Activated CD4-positive, alpha-beta T cell treated with anti-CD3 and anti-CD28 coated beads, Interleukin-2, amount 10 ng/mL, durations not matched to agents 24 days and 14 days (primary cell): Measurements from ENCODE around the gene ABITRAM. TPM values are rescaled to one million over a fixed set of nuclear protein-coding genes. Genes with fewer than 3 reads are reported as not detected.
"Not testable (repeated sequence)": the region's sequence is repeated elsewhere in the genome, so short reads cannot be mapped to it uniquely, and the experiment has no call there.

Experiments
- DNase-seq: peaks from one replicate; pipeline ENCODE4 v3.0.0; 2022
- H3K27ac Mint-ChIP-seq: one replicate; pipeline ENCODE4 v1.8.0; 2022; ENCODE audit warnings: mild to moderate bottlenecking, mixed read lengths
- H3K27me3 Mint-ChIP-seq: one replicate; pipeline ENCODE4 v1.8.0; 2022; ENCODE audit warnings: mixed read lengths
- H3K36me3 Mint-ChIP-seq: one replicate; pipeline ENCODE4 v1.8.0; 2022; ENCODE audit warnings: low read depth, mild to moderate bottlenecking, mixed read lengths
- H3K4me1 Mint-ChIP-seq: one replicate; pipeline ENCODE4 v1.8.0; 2021; ENCODE audit warnings: mixed read lengths
- H3K4me3 Mint-ChIP-seq: one replicate; pipeline ENCODE4 v1.8.0; 2022; ENCODE audit warnings: mild to moderate bottlenecking, moderate library complexity, mixed read lengths
- H3K9me3 Mint-ChIP-seq: one replicate; pipeline ENCODE4 v1.8.0; 2021; ENCODE audit warnings: mixed read lengths
- intact Hi-C: fragments of 100-400 bp; cut with micrococcal nuclease; formaldehyde crosslinking; loops from one replicate; pipeline ENCODE4 v1.15.1; 2023
- total RNA-seq: library from RNA; stranded (reverse); gene quantifications from 2 replicates; pipeline ENCODE4 v1.2.3, GENCODE V29; 2022

ABITRAM gene, protein sequence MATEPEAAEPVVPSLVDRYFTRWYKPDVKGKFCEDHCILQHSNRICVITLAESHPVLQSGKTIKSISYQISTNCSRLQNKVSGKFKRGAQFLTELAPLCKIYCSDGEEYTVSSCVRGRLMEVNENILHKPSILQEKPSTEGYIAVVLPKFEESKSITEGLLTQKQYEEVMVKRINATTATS
- total RNA-seq: 14.2 and 15.9 TPM in 2 replicates

DNA sequence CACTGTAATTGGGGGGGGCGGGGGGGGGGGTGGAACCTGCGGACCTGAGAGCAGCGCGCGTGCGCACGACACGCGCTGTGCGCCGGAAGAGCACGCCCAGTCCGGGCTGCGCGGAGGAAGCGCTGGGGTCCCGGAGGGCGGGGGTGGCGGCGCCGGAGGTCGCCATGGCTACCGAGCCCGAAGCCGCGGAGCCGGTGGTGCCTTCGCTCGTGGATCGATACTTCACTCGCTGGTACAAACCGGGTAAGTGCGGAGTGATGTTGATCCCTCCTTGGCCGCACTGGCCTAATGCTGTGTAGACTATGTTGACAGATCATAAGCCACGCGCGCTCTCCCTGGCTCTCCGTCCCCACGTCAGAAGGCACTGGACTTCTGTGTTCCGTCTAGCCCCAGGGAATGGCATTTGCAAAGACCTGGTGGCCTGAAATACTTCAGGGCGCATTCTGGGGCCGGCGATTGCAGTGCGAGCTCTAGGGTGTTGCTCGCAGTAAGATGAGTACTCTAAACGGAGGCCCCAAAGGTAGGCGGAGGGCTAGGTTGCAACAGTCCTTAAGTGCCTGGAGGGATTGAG is at the start of gene ABITRAM:
Gene ABITRAM, plus strand, starts transcription at position 78 of the 571 bp plus-strand sequence. Its CDS starts 87 bp downstream, at position 165.
- H3K9me3 Mint-ChIP-seq: no peaks in the 10 kb centered on the region
- peaks cover 17% of the 10 kb centered on the region for H3K36me3 Mint-ChIP-seq
- peak within 1 kb of the TSS; percentile 97 for H3K4me3 Mint-ChIP-seq
- H3K27me3 Mint-ChIP-seq: no peaks in the 10 kb centered on the region
- peaks cover 26% of the 10 kb centered on the region for H3K4me1 Mint-ChIP-seq
- intact Hi-C loops: loop anchor here (1.0 to 10.0 kb wide), 6 partner anchors 48 to 1320 kb away; partner anchors contain the start of genes EPB41L4B and TXN
- peak; percentile 94 for DNase-seq
- H3K27ac Mint-ChIP-seq: peak within 1 kb of the TSS; percentile 99

DNA sequence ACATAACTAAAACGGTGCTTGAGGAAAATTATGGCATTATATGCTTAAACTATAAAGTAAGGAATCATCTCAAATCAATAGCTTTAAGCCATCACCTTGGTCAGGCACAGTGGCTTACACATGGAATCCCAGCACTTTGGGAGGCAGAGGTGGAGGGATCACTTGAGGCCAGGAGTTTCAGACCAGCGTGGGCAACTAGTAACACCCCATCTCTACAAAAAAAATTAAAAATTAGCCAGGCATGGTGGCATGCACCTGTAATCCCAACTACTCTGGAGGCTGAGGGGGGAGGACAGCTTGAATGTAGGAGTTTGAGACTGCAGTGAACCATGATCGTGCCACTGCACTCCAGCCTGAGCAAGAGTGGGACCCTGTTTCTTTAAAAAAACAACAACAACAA is 49.5 kb upstream of the ABITRAM start:
- DNase-seq: no peak
- Mint-ChIP-seq H3K27me3 (no peaks in the 10 kb centered on the region), H3K36me3 (peaks cover 36% of the 10 kb centered on the region), H3K4me1 (peaks cover 11% of the 10 kb centered on the region), H3K4me3 (no peak overlapping the region), H3K9me3 (no peaks in the 10 kb centered on the region), H3K27ac (no peak overlapping the region)
- intact Hi-C loops: loop anchor here (5.0 to 10.0 kb wide), 2 partner anchors 128 to 530 kb away; partner anchors contain the start of gene CTNNAL1

DNA sequence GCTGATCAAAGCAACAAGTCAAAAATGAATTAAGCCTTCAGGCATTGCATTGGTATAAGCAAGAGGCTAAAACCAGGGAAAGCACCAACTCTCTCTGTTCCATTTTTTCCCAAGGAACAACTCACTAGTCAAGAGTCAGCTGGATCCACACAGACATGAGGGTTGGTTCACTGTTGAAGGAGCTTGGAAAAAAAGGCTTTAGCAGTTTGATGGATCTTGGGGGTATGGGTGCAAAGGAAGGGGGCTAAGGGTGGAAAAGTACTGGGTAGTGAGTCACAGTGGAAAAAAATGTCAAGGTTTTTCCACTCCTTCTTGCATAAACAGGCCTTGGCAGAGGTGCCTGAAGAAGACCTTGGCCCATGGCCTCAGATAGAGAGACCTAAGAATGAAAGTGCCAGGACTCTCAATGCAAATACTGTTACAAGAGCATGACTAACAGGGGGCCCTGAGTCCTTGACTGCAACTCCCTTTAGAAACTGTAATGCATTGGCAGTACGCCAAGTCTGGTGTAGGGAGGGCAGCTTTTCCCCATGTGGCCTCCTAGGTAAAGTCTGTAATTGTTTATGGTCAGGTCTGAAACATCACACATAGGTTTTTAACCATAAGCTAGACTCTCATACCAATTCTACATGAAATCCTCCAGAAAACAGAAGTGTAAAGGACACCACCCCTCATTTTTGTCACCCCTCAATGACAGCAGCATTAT is 48.4 kb upstream of the ABITRAM start:
- Mint-ChIP-seq H3K9me3 (no peaks in the 10 kb centered on the region), H3K4me3 (peak overlapping the region; percentile 54), H3K27ac (peak overlapping the region; percentile 89), H3K36me3 (peaks cover 41% of the 10 kb centered on the region), H3K4me1 (peaks cover 11% of the 10 kb centered on the region), H3K27me3 (no peaks in the 10 kb centered on the region)
- peak; percentile 59 for DNase-seq
- intact Hi-C loops: loop anchor here (1.0 to 10.0 kb wide), 3 partner anchors 49 to 529 kb away; partner anchors contain the start of genes ABITRAM, CTNNAL1 and ELP1

DNA sequence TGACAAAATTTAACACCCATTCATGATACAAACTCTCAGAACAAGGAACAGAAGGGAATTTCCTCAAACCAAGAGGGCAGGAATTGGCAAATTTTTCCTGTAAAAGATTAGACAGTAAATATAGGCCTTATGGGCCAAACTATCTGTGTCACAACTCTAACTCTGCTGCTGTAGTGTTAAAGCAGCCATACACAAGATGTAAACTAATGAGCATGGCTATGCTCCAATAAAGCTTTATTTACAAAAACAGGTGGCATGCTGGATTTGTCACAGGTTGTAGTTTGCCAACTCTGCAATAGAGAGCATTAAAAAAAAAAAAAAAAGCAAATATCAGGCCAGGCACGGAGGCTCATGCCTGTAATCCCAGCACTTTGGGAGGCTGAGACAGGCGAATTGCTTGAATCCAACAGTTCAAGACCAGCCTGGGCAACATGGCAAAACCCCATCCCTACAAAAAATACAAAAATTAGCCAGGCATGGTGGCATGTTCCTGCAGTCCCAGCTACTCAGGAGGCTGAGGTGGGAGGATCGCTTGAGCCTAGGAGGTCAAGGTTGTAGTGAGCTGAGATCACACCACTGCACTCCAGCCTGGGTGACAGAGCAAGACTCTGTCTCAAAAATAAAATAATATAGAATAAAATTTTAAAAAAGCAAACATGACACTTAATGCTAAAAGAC is 47.5 kb upstream of the ABITRAM start:
- H3K4me3 Mint-ChIP-seq, H3K9me3 Mint-ChIP-seq, DNase-seq, H3K27me3 Mint-ChIP-seq: not testable (repeated sequence)
- H3K36me3 Mint-ChIP-seq: peaks cover 45% of the 10 kb centered on the region
- peaks cover 11% of the 10 kb centered on the region for H3K4me1 Mint-ChIP-seq
- intact Hi-C loops: loop anchor here (1.0 to 10.0 kb wide), 3 partner anchors 48 to 528 kb away; partner anchors contain the start of genes ABITRAM, CTNNAL1 and ELP1
- peak overlapping the region; percentile 89 for H3K27ac Mint-ChIP-seq

DNA sequence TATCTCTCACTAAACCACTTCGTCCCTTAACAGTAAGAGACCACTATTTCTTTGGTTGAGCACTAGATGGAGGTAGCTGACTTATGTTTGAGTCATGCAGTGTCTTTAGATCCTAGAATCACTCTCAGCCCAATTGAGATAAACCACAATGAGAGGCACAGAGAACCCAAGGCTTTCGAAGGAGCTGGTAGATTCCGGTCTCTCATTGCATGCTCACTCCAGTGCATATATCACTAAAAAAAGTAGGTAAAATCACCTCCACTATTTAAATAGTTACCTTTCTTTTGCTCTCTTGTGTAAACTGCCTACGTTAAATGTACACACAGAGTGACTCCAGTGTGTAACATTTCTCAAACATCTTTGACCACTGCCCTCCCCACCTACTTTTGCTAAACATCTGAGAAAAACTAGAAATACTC is 44.5 kb upstream of the ABITRAM start:
- peaks cover 50% of the 10 kb centered on the region for H3K36me3 Mint-ChIP-seq
- intact Hi-C loops: loop anchor here (5.0 to 10.0 kb wide), 2 partner anchors 123 to 525 kb away; partner anchors contain the start of gene CTNNAL1
- peaks cover 11% of the 10 kb centered on the region for H3K4me1 Mint-ChIP-seq
- no peak overlapping the region for H3K4me3 Mint-ChIP-seq
- no peak for DNase-seq
- no peaks in the 10 kb centered on the region for H3K9me3 Mint-ChIP-seq
- H3K27ac Mint-ChIP-seq: no peak overlapping the region
- no peaks in the 10 kb centered on the region for H3K27me3 Mint-ChIP-seq

DNA sequence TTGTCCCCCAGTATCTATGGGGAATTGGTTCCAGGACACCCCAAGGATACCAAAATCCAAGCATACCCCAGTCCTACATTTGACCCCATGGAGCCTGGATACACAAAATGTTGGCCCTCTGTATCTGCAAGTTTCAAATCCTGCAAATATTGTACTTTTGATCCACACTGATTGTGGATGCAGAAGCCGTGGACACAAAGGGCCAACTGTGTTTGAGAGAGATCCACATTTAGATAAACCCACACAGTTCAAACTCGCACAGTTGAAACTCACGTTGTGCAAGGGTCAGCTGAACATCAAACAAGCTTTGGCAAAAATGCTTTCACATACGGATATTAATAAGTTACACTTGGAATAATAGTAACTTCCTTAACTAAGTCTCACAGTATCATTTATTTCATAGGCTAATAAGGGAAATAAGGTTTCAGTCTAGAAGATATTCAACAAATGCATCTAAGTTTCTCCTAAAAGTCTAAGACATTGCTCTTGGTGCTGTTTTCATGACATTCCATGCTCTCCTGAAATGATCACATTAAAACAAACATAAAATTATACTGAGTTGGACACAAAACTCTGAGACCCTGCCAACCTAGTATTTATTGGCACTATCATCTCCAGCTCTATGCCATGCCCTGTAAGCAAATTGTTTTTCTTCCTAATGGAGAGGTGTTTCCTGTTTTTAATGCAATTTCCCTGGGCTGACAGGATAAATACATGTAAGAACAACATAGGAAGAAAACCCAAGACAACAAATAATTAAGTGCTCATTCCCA is 39.8 kb upstream of the ABITRAM start:
- Mint-ChIP-seq H3K9me3 (no peaks in the 10 kb centered on the region), H3K27me3 (no peaks in the 10 kb centered on the region), H3K4me3 (no peak overlapping the region), H3K4me1 (no peaks in the 10 kb centered on the region), H3K27ac (no peak overlapping the region), H3K36me3 (peaks cover 53% of the 10 kb centered on the region)
- no peak for DNase-seq
- intact Hi-C loops: no loop called here

DNA sequence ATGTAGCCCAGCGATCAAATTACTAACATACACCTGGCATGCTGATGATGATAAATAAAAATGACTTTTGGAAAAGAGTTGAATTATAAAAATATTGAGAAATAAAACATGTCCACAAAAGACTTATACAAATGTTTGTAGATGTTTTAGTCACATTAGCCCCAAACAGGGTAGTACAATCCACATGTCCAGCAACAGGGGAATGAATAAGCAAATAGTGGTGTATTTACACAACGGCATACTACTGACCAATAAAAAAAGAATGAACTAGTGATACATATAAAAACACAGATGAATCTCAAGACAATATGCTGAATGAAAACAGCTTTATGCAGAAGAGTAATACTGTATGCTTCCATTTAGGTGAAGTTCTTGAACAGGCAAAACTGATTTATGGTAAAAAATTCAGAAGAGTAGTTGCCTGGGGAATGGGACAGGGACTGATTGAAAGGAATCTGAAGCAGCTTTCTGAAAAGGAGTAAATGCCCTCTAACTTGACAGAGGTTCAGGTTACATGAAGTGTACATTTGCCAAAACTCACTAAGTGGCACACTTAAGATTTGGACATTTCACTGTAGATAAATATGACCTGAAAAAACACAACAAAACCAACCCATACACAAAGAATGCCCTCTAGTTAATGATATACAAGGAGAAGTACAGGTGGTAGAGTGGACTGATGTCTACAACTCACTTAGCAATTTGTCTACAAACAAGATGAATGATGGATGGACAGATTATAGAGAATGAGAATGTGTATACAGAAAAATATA is 36.7 kb upstream of the ABITRAM start:
- Mint-ChIP-seq H3K9me3 (no peaks in the 10 kb centered on the region), H3K27ac (no peak overlapping the region), H3K36me3 (peaks cover 51% of the 10 kb centered on the region), H3K27me3 (no peaks in the 10 kb centered on the region), H3K4me3 (no peak overlapping the region), H3K4me1 (no peaks in the 10 kb centered on the region)
- intact Hi-C loops: no loop called here
- no peak for DNase-seq

DNA sequence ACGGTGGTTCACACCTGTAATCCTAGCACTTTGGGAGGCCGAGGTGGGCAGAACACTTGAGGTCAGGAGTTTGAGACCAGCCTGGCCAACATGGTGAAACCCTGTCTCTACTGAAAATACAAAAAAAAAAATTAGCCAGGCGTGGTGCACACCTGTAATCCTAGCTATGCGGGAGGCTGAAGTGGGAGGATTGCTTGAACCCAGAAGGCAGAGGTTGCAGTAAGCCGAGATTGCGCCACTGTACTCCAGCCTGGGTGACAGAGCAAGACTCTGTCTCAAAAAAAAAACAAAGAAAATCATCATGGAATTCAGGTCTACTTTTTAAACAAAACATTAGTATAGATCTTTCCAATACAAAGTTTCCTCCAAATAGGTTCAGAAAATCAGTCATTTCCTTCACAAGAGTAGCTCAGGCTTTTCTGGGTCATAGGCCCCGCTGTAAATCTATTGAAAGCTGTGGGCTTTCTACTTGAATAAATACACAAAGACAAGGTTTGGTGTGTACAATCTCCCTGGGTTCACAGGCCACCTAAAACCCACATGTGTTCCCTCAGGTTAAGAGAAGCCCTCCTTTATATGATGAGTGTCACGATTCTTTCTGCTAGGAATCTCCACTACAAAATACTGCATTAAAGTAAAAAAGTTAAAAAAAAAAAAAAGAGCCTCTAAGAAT is 35.0 kb upstream of the ABITRAM start:
- H3K27me3 Mint-ChIP-seq, DNase-seq, H3K4me3 Mint-ChIP-seq, intact Hi-C loops, H3K27ac Mint-ChIP-seq, H3K9me3 Mint-ChIP-seq, H3K4me1 Mint-ChIP-seq: not testable (repeated sequence)
- H3K36me3 Mint-ChIP-seq: peaks cover 53% of the 10 kb centered on the region

DNA sequence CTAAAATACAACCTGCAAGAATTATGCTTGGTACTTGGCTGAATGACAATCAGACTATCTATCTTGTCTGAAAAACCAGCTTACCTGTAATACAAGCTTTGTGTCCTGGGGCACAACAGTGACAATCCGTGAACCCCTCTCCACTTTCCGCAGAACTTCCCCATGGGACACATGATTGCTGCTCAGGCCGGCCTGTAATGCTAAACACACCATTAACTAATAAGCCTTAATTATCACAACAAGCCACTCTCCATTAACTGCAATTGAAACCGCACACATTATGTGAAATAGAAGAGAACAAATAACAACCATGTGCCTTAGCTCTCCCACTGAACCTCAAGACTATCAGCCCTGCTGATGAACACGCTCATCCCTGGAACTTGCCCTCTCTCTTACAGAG is 34.0 kb upstream of the ABITRAM start:
- intact Hi-C loops: no loop called here
- peaks cover 54% of the 10 kb centered on the region for H3K36me3 Mint-ChIP-seq
- H3K27ac Mint-ChIP-seq: no peak overlapping the region
- no peak for DNase-seq
- H3K4me1 Mint-ChIP-seq: peaks cover under 1% of the 10 kb centered on the region
- H3K27me3 Mint-ChIP-seq: no peaks in the 10 kb centered on the region
- H3K9me3 Mint-ChIP-seq: no peaks in the 10 kb centered on the region
- H3K4me3 Mint-ChIP-seq: no peak overlapping the region

DNA sequence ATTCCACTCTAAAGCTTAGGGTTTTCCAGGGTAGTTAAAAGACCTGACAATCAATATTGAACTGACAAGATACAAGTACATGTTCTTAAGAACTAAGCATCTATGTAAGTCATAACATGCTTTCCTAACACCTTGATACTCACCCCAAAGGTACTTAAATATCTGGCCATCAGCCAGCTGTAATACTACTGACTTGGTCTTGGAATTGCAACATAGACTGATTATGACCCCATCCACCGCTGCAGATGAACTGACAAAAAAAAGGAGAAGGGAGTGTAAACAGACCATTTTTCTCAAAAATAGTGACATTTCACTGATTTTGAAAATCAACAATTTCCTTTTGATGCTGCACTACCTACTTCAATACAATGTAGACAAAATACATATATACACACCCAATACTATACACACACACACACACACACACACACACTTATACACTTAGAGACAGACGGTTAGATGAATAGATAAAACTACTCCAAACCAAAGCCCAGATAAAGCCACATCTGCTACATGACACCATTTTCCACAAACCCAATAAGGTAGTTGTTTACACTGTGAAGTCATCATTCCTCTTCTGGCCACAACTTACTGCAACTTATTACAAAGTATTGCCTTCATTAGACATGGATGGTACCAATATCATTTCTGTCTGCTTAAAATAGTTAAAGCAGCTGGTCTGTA is 30.6 kb upstream of the ABITRAM start:
- Mint-ChIP-seq H3K36me3 (peaks cover 56% of the 10 kb centered on the region), H3K9me3 (no peaks in the 10 kb centered on the region)
- intact Hi-C loops: no loop called here

DNA sequence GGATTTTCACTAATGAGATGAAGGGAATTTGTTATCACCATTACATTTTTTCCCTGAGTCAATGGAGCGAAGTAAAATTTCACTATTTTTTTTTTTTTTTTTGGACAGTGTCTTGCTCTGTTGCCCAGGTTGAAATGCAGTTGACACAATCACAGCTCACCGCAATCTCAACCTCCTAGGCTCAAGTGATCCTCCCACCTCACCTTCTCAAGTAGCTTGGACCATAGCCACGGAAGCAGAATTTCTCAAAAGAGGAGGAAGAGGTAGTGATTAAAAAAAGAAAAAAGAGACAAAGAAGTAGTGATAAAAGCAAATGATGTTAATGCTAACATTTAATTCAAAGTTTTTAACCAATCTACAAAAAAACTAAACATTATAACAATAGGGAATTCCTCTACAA is 30.0 kb upstream of the ABITRAM start:
- intact Hi-C loops: no loop called here
- no peaks in the 10 kb centered on the region for H3K27me3 Mint-ChIP-seq

More for the DNA sequence above, 30.6 kb upstream of the ABITRAM start:
- Mint-ChIP-seq H3K27me3 (no peaks in the 10 kb centered on the region), H3K27ac (no peak overlapping the region), H3K4me1 (peaks cover 2% of the 10 kb centered on the region), H3K4me3 (no peak overlapping the region)
- no peak for DNase-seq

DNA sequence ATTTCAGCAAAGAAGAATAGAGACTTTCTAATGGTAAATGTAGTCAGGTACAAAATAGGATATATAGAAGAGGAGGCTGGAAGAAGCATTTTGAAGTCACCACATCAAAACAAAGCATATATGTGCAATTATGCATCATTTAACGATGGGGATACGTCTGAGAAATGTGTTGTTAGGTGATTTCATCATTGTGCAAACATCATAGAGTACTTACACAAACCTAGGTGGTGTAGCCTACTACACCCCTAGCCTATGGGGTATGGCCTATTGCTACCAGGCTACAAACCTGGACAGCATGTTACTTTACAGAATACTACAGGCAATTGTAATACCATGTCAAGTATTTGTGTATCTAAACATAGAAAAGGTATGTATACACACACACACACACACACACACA is 28.7 kb upstream of the ABITRAM start:
- Mint-ChIP-seq H3K27ac (no peak overlapping the region), H3K4me3 (no peak overlapping the region), H3K36me3 (peaks cover 59% of the 10 kb centered on the region), H3K9me3 (no peaks in the 10 kb centered on the region), H3K27me3 (no peaks in the 10 kb centered on the region), H3K4me1 (peaks cover 2% of the 10 kb centered on the region)
- no peak for DNase-seq
- intact Hi-C loops: no loop called here

More for the DNA sequence above, 30.0 kb upstream of the ABITRAM start:
- Mint-ChIP-seq H3K36me3 (peaks cover 58% of the 10 kb centered on the region), H3K4me3 (no peak overlapping the region), H3K9me3 (no peaks in the 10 kb centered on the region), H3K27ac (no peak overlapping the region), H3K4me1 (peaks cover 2% of the 10 kb centered on the region)
- no peak for DNase-seq
